Lung (tissue), 12 donors: ENCODE measurements around the gene COPZ2. TPM values are rescaled to one million over a fixed set of nuclear protein-coding genes. Genes with fewer than 3 reads are reported as not detected.

Experiments
- ATAC-seq: fragments of 200-7000 bp; cut with Tn5 transposase; one replicate; pipeline ENCODE4 v1.9.1; 2020; ENCODE audit warnings: moderate number of reproducible peaks; ENCODE audit not compliant: insufficient read depth, low FRiP score
- DNase-seq, 3 donors: peaks; one replicate each; pipeline ENCODE4 v3.0.0-alpha.2; 2013 to 2017
- H3K27ac ChIP-seq, 2 donors: one replicate each; pipeline ENCODE4 v1.5.1; 2013; ENCODE audit warnings: mild to moderate bottlenecking in 2 of 2, moderate library complexity in 2 of 2, control low read depth in 1 of 2, inconsistent platforms in 1 of 2, low read depth in 1 of 2, low read length in 1 of 2
- H3K27me3 ChIP-seq, 3 donors: one replicate each; pipeline ENCODE4 v1.5.1; 2013; ENCODE audit warnings: low read length in 2 of 3; ENCODE audit not compliant: control insufficient read depth in 3 of 3, insufficient read depth in 3 of 3
- H3K36me3 ChIP-seq, 4 donors: one replicate each; pipeline ENCODE4 v1.5.1; 2013; ENCODE audit warnings: low read length in 4 of 4, mild to moderate bottlenecking in 1 of 4, moderate library complexity in 1 of 4; ENCODE audit not compliant: control insufficient read depth in 4 of 4, insufficient read depth in 4 of 4
- H3K4me1 ChIP-seq, 5 donors: one replicate each; pipeline ENCODE4 v1.5.1; 2013; ENCODE audit warnings: low read length in 5 of 5, mild to moderate bottlenecking in 2 of 5, moderate library complexity in 1 of 5; ENCODE audit not compliant: control insufficient read depth in 5 of 5, insufficient read depth in 5 of 5
- H3K4me3 ChIP-seq: one replicate; pipeline ENCODE4 v1.5.1; 2013; ENCODE audit warnings: mild to moderate bottlenecking, control low read depth, moderate library complexity
- H3K9ac ChIP-seq, 2 donors: one replicate each; pipeline ENCODE4 v1.5.1; 2013; ENCODE audit warnings: low read length in 2 of 2, control low read depth in 1 of 2; ENCODE audit not compliant: insufficient read depth in 1 of 2
- H3K9me3 ChIP-seq, 4 donors: one replicate each; pipeline ENCODE4 v1.5.1; 2013; ENCODE audit warnings: low read length in 3 of 4, mild to moderate bottlenecking in 1 of 4, moderate library complexity in 1 of 4; ENCODE audit not compliant: control insufficient read depth in 4 of 4, insufficient read depth in 3 of 4
- CTCF ChIP-seq: IDR thresholded peaks from 2 replicates; pipeline ENCODE4 v1.5.1; 2012; ENCODE audit warnings: mild to moderate bottlenecking; ENCODE audit errors: control extremely low read depth, extremely low read depth
- WGBS, 2 donors: extraction: QIAGEN DNeasy Blood & Tissue Kit; methylation state at CpG; one replicate each; pipeline ENCODE4 v1.1.7; 2013; 5-methylcytosine and 5-hydroxymethylcytosine counted together
- polyA plus RNA-seq, 2 donors: library from polyadenylated mRNA; stranded (reverse); fragments of 200-250 nt; gene quantifications; one replicate each; pipeline ENCODE4 v1.2.1, GENCODE V29; 2013
- total RNA-seq, 2 donors: library from RNA; depleted of rRNA in 1 of 2; stranded (reverse); fragments of >200 nt in 1 of 2; gene quantifications; one replicate each; pipeline ENCODE4 v1.2.1, GENCODE V29; 2014 to 2021
- donor health status: control.
- donor health status: control.
- donor health status: Bipolar disorder and iron deficiency.
- donor health status: healthy.
- donor health status: DM: yes; HTN: yes; CAD: no.

Gene COPZ2
- total and polyA plus RNA-seq, 4 donors = 6.2 to 25.5 (median 11.6) TPM

- ATAC-seq (no peak), DNase-seq (no peak)
- no peak overlapping the region for H3K27ac ChIP-seq
- no peak for TF ChIP-seq CTCF
- H3K4me1 ChIP-seq = peaks cover 0 to 4% (median 0%) of the 10 kb centered on the region in 5 donors
- H3K9me3 ChIP-seq = no peaks in the 10 kb centered on the region
- H3K27me3 ChIP-seq = no peaks in the 10 kb centered on the region
- 74 to 78% methylated on average over 13 of the region's 13 CpGs for WGBS, 2 donors
- no peak overlapping the region for H3K4me3 ChIP-seq
- no peaks in the 10 kb centered on the region for H3K36me3 ChIP-seq
- H3K9ac ChIP-seq = no peak overlapping the region
These were observed 42.2 kb downstream of the COPZ2 start for GRCh38 chr17:47995241-47995935.

- ATAC-seq = no peak
- Histone ChIP-seq H3K27me3 (no peaks in the 10 kb centered on the region), H3K9ac (no peak overlapping the region), H3K36me3 (no peaks in the 10 kb centered on the region), H3K4me1 (peaks cover 0 to 4% (median 0%) of the 10 kb centered on the region in 5 donors), H3K27ac (no peak overlapping the region), H3K4me3 (no peak overlapping the region), H3K9me3 (no peaks in the 10 kb centered on the region)
- no peak for TF ChIP-seq CTCF
- DNase-seq = no peak
- 79 to 93% methylated on average over 4 of the region's 4 CpGs for WGBS, 2 donors
These were observed 42.9 kb downstream of the COPZ2 start for GRCh38 chr17:47994724-47995123.

GRCh38 chr17:47993964-47994363, 43.6 kb downstream of the COPZ2 start:
- Histone ChIP-seq H3K4me3 (no peak overlapping the region), H3K9me3 (no peaks in the 10 kb centered on the region), H3K36me3 (no peaks in the 10 kb centered on the region), H3K4me1 (peaks cover 0 to 4% (median 0%) of the 10 kb centered on the region in 5 donors), H3K27ac (no peak overlapping the region), H3K27me3 (no peaks in the 10 kb centered on the region), H3K9ac (no peak overlapping the region)
- 86 to 87% methylated on average over 5 of the region's 5 CpGs for WGBS, 2 donors
- ATAC-seq (no peak), DNase-seq (no peak)
- no peak for TF ChIP-seq CTCF

- H3K4me3 ChIP-seq = no peak overlapping the region
- peaks cover 0 to 4% (median 0%) of the 10 kb centered on the region in 5 donors for H3K4me1 ChIP-seq
- H3K9ac ChIP-seq = no peak overlapping the region
- H3K36me3 ChIP-seq = no peaks in the 10 kb centered on the region
- no peak for TF ChIP-seq CTCF
- WGBS, 2 donors = 72 to 75% methylated on average over 9 of the region's 9 CpGs
- no peak overlapping the region for H3K27ac ChIP-seq
- no peaks in the 10 kb centered on the region for H3K9me3 ChIP-seq
- no peaks in the 10 kb centered on the region for H3K27me3 ChIP-seq
- DNase-seq (no peak), ATAC-seq (no peak)
These were observed 44.5 kb downstream of the COPZ2 start for GRCh38 chr17:47993031-47993564.
